HepG2 (cell line): Measurements from ENCODE around the gene RPS6KL1. TPM values are rescaled to one million over a fixed set of nuclear protein-coding genes. Genes with fewer than 3 reads are reported as not detected.

Experiments
- ESRRA ChIP-seq: sonication (generic); formaldehyde crosslinking; IDR thresholded peaks from 2 replicates; pipeline ENCODE4 v1.5.1; 2020; ENCODE audit warnings: mild to moderate bottlenecking, low read depth, missing genetic modification reagents
- FOSL2 ChIP-seq: sonication (generic); formaldehyde crosslinking; IDR thresholded peaks from 2 replicates; pipeline ENCODE4 v1.4.0; 2020; ENCODE audit warnings: missing genetic modification reagents
- HES4 ChIP-seq: sonication (generic); formaldehyde crosslinking; IDR thresholded peaks from 2 replicates; pipeline ENCODE4 v1.9.0; 2021; ENCODE audit warnings: mild to moderate bottlenecking, missing genetic modification reagents, borderline replicate concordance
- JUNB ChIP-seq: sonication (generic); formaldehyde crosslinking; IDR thresholded peaks from 2 replicates; pipeline ENCODE4 v1.8.0; 2022; ENCODE audit warnings: missing genetic modification reagents, mild to moderate bottlenecking, borderline replicate concordance
- KDM6A ChIP-seq: IDR thresholded peaks from 2 replicates; pipeline ENCODE4 v1.6.1; 2016; ENCODE audit warnings: low read depth
- MED1 ChIP-seq: sonication (generic); formaldehyde crosslinking; IDR thresholded peaks from 2 replicates; pipeline ENCODE4 v1.4.0; 2020; ENCODE audit warnings: missing genetic modification reagents
- NR2C2 ChIP-seq: sonication (generic); formaldehyde crosslinking; IDR thresholded peaks from 2 replicates; pipeline ENCODE4 v1.4.0; 2020; ENCODE audit warnings: missing genetic modification reagents, mild to moderate bottlenecking, moderate library complexity, borderline replicate concordance
- RBFOX2 ChIP-seq: fragments of 200-400 bp; formaldehyde crosslinking; IDR thresholded peaks from 2 replicates; pipeline ENCODE4 v1.6.1; 2017; ENCODE audit warnings: low read depth, mild to moderate bottlenecking, low read length
- SMC3 ChIP-seq: IDR thresholded peaks from 2 replicates; pipeline ENCODE4 v1.6.1; 2011; ENCODE audit warnings: low read length, improper control_type of control experiment
- SP4 ChIP-seq: sonication (generic); formaldehyde crosslinking; IDR thresholded peaks from 2 replicates; pipeline ENCODE4 v1.8.1; 2023; ENCODE audit warnings: mild to moderate bottlenecking, missing genetic modification reagents
- U2AF1 ChIP-seq: fragments of 200-400 bp; formaldehyde crosslinking; optimal IDR thresholded peaks from 2 replicates; pipeline ENCODE3; 2017; ENCODE audit warnings: mild to moderate bottlenecking, low read depth, low read length
- ZC3H4 ChIP-seq: sonication (generic); formaldehyde crosslinking; IDR thresholded peaks from 2 replicates; pipeline ENCODE4 v1.4.0; 2020; ENCODE audit warnings: missing genetic modification reagents, borderline replicate concordance
- ZMAT3 ChIP-seq: sonication (generic); formaldehyde crosslinking; conservative IDR thresholded peaks from 2 replicates; pipeline ENCODE4 v1.7.0; 2021; ENCODE audit warnings: missing genetic modification reagents
- ZNF101 ChIP-seq: sonication (generic); formaldehyde crosslinking; IDR thresholded peaks from 2 replicates; pipeline ENCODE4 v1.4.0; 2020; ENCODE audit warnings: mild to moderate bottlenecking, low read depth, missing genetic modification reagents, borderline replicate concordance
- ZNF124 ChIP-seq: sonication (generic); formaldehyde crosslinking; IDR thresholded peaks from 2 replicates; pipeline ENCODE4 v1.4.0; 2020; ENCODE audit warnings: missing genetic modification reagents
- ZNF343 ChIP-seq: sonication (generic); formaldehyde crosslinking; IDR thresholded peaks from 2 replicates; pipeline ENCODE4 v1.4.0; 2020; ENCODE audit warnings: mild to moderate bottlenecking, missing genetic modification reagents
- ZNF766 ChIP-seq: sonication (generic); formaldehyde crosslinking; IDR thresholded peaks from 2 replicates; pipeline ENCODE4 v1.5.0; 2020; ENCODE audit warnings: missing genetic modification reagents, borderline replicate concordance
- polyA plus RNA-seq, 8 experiments: library from polyadenylated mRNA; depleted of rRNA in 3 of 8; stranded (reverse) in 7 of 8; unstranded in 1 of 8; fragments of >200 nt; fragmentation: Illumina TruSeq in 4 of 8; extraction: Trizol in 4 of 8; gene quantifications; 2 replicates each; pipeline versions ENCODE4 v1.2.1 to v1.2.3, GENCODE V29; 2011 to 2016; ENCODE audit warnings: low read depth in 4 of 8, missing spikeins in 1 of 8, mixed read lengths in 1 of 8; ENCODE audit not compliant: insufficient read depth in 1 of 8
- total RNA-seq, 5 experiments: library from RNA; depleted of rRNA; stranded (reverse); fragments of >200 nt; fragmentation: Illumina TruSeq; extraction: Trizol; gene quantifications; 2 replicates each; pipeline ENCODE4 v1.2.3, GENCODE V29; 2016; ENCODE audit warnings: low read depth in 1 of 5
- TF ChIP-seq, protein P1 (sequence below): sonication (generic); formaldehyde crosslinking; IDR thresholded peaks from 2 replicates; pipeline ENCODE4 v1.4.0; 2020; ENCODE audit warnings: missing genetic modification reagents
- TF ChIP-seq, protein P2 (sequence below): sonication (generic); formaldehyde crosslinking; IDR thresholded peaks from 2 replicates; pipeline ENCODE4 v1.4.0; 2020; ENCODE audit warnings: missing genetic modification reagents
- TF ChIP-seq, protein P3 (sequence below): sonication (generic); formaldehyde crosslinking; IDR thresholded peaks from 2 replicates; pipeline ENCODE4 v1.4.0; 2020; ENCODE audit warnings: missing genetic modification reagents

RPS6KL1 gene
- total and polyA plus RNA-seq, 2 of the 13 experiments (the other 11 are each of a cell fraction or from before 2014, with no cell fraction given): 6.5 to 11.5 TPM

GRCh38 chr14:74881431-74882102 is 41.5 kb downstream of the RPS6KL1 start, which contains the start of gene DLST (continued):
- TF ChIP-seq, protein P1, sequence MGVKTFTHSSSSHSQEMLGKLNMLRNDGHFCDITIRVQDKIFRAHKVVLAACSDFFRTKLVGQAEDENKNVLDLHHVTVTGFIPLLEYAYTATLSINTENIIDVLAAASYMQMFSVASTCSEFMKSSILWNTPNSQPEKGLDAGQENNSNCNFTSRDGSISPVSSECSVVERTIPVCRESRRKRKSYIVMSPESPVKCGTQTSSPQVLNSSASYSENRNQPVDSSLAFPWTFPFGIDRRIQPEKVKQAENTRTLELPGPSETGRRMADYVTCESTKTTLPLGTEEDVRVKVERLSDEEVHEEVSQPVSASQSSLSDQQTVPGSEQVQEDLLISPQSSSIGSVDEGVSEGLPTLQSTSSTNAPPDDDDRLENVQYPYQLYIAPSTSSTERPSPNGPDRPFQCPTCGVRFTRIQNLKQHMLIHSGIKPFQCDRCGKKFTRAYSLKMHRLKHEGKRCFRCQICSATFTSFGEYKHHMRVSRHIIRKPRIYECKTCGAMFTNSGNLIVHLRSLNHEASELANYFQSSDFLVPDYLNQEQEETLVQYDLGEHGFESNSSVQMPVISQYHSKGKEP (CRISPR knock-in tag): peak; percentile 28; the same call in 1 of the 2 replicates
- peak; percentile 82; the same call in 1 of the 2 replicates for TF ChIP-seq ZNF124 (CRISPR knock-in tag)
- no peak; the same call in 1 of the 2 replicates for TF ChIP-seq ESRRA (CRISPR knock-in tag)
- no peak for TF ChIP-seq ZNF766
- TF ChIP-seq, protein P2, sequence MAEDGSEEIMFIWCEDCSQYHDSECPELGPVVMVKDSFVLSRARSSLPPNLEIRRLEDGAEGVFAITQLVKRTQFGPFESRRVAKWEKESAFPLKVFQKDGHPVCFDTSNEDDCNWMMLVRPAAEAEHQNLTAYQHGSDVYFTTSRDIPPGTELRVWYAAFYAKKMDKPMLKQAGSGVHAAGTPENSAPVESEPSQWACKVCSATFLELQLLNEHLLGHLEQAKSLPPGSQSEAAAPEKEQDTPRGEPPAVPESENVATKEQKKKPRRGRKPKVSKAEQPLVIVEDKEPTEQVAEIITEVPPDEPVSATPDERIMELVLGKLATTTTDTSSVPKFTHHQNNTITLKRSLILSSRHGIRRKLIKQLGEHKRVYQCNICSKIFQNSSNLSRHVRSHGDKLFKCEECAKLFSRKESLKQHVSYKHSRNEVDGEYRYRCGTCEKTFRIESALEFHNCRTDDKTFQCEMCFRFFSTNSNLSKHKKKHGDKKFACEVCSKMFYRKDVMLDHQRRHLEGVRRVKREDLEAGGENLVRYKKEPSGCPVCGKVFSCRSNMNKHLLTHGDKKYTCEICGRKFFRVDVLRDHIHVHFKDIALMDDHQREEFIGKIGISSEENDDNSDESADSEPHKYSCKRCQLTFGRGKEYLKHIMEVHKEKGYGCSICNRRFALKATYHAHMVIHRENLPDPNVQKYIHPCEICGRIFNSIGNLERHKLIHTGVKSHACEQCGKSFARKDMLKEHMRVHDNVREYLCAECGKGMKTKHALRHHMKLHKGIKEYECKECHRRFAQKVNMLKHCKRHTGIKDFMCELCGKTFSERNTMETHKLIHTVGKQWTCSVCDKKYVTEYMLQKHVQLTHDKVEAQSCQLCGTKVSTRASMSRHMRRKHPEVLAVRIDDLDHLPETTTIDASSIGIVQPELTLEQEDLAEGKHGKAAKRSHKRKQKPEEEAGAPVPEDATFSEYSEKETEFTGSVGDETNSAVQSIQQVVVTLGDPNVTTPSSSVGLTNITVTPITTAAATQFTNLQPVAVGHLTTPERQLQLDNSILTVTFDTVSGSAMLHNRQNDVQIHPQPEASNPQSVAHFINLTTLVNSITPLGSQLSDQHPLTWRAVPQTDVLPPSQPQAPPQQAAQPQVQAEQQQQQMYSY (CRISPR knock-in tag): no peak
- no peak for TF ChIP-seq SMC3
- peak; percentile 64; the same call in 1 of the 2 replicates for TF ChIP-seq NR2C2
- TF ChIP-seq KDM6A (CRISPR knock-in tag): 0 out of 2 replicates have a peak, but pooled peaks have one; percentile 8
- TF ChIP-seq U2AF1: peak; percentile 68
- TF ChIP-seq MED1 (CRISPR knock-in tag): no peak; the same call in 1 of the 2 replicates
- TF ChIP-seq JUNB (CRISPR knock-in tag): no peak
- peak; percentile 76; the same call in 1 of the 2 replicates for TF ChIP-seq SP4
- no peak for TF ChIP-seq HES4 (CRISPR knock-in tag)
- peak; percentile 27 for TF ChIP-seq FOSL2 (CRISPR knock-in tag)
- no peak for TF ChIP-seq ZC3H4 (CRISPR knock-in tag)
- no peak for TF ChIP-seq ZNF101 (CRISPR knock-in tag)
- TF ChIP-seq ZNF343: no peak
- TF ChIP-seq, protein P3, sequence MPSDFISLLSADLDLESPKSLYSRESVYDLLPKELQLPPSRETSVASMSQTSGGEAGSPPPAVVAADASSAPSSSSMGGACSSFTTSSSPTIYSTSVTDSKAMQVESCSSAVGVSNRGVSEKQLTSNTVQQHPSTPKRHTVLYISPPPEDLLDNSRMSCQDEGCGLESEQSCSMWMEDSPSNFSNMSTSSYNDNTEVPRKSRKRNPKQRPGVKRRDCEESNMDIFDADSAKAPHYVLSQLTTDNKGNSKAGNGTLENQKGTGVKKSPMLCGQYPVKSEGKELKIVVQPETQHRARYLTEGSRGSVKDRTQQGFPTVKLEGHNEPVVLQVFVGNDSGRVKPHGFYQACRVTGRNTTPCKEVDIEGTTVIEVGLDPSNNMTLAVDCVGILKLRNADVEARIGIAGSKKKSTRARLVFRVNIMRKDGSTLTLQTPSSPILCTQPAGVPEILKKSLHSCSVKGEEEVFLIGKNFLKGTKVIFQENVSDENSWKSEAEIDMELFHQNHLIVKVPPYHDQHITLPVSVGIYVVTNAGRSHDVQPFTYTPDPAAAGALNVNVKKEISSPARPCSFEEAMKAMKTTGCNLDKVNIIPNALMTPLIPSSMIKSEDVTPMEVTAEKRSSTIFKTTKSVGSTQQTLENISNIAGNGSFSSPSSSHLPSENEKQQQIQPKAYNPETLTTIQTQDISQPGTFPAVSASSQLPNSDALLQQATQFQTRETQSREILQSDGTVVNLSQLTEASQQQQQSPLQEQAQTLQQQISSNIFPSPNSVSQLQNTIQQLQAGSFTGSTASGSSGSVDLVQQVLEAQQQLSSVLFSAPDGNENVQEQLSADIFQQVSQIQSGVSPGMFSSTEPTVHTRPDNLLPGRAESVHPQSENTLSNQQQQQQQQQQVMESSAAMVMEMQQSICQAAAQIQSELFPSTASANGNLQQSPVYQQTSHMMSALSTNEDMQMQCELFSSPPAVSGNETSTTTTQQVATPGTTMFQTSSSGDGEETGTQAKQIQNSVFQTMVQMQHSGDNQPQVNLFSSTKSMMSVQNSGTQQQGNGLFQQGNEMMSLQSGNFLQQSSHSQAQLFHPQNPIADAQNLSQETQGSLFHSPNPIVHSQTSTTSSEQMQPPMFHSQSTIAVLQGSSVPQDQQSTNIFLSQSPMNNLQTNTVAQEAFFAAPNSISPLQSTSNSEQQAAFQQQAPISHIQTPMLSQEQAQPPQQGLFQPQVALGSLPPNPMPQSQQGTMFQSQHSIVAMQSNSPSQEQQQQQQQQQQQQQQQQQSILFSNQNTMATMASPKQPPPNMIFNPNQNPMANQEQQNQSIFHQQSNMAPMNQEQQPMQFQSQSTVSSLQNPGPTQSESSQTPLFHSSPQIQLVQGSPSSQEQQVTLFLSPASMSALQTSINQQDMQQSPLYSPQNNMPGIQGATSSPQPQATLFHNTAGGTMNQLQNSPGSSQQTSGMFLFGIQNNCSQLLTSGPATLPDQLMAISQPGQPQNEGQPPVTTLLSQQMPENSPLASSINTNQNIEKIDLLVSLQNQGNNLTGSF (CRISPR knock-in tag): no peak
- peak; percentile 71 for TF ChIP-seq ZMAT3 (CRISPR knock-in tag)
- TF ChIP-seq RBFOX2: peak; percentile 96
